WTC11 (cell line): ENCODE data around the gene FAM53A. TPM values are rescaled to one million over a fixed set of nuclear protein-coding genes. Genes with fewer than 3 reads are reported as not detected.

ENCODE experiments used
- ATF6 ChIP-seq: sonication (generic); formaldehyde crosslinking; IDR thresholded peaks from 2 replicates; pipeline ENCODE4 v1.8.1; 2023; ENCODE audit warnings: mild to moderate bottlenecking, missing genetic modification reagents
- CREB1 ChIP-seq: sonication (generic); formaldehyde crosslinking; IDR thresholded peaks from 2 replicates; pipeline ENCODE4 v1.8.0; 2023; ENCODE audit warnings: mild to moderate bottlenecking, missing genetic modification reagents
- E2F5 ChIP-seq: sonication (generic); formaldehyde crosslinking; IDR thresholded peaks from 2 replicates; pipeline ENCODE4 v1.8.1; 2022; ENCODE audit warnings: mild to moderate bottlenecking, moderate library complexity, missing genetic modification reagents
- EMX1 ChIP-seq: fragments of 250-450 bp; sonication (Bioruptor Pico); IDR thresholded peaks from 2 replicates; pipeline ENCODE4 v1.8.0; 2021; ENCODE audit warnings: mild to moderate bottlenecking
- ESRRA ChIP-seq: sonication (generic); formaldehyde crosslinking; IDR thresholded peaks from 2 replicates; pipeline ENCODE4 v1.8.1; 2022; ENCODE audit warnings: mild to moderate bottlenecking, missing genetic modification reagents, borderline replicate concordance
- FOXK1 ChIP-seq: sonication (generic); formaldehyde crosslinking; IDR thresholded peaks from 2 replicates; pipeline ENCODE4 v1.8.0; 2022; ENCODE audit warnings: mild to moderate bottlenecking, moderate library complexity, missing genetic modification reagents
- FOXP1 ChIP-seq: sonication (generic); formaldehyde crosslinking; IDR thresholded peaks from 2 replicates; pipeline ENCODE4 v1.8.0; 2022; ENCODE audit warnings: missing genetic modification reagents, mild to moderate bottlenecking, moderate library complexity, borderline replicate concordance
- FOXP4 ChIP-seq: sonication (generic); formaldehyde crosslinking; IDR thresholded peaks from 2 replicates; pipeline ENCODE4 v1.8.0; 2022; ENCODE audit warnings: mild to moderate bottlenecking, missing genetic modification reagents
- HMGXB4 ChIP-seq: sonication (generic); formaldehyde crosslinking; IDR thresholded peaks from 2 replicates; pipeline ENCODE4 v1.8.1; 2023; ENCODE audit warnings: mild to moderate bottlenecking, moderate library complexity, missing genetic modification reagents
- JUN ChIP-seq: sonication (generic); formaldehyde crosslinking; IDR thresholded peaks from 2 replicates; pipeline ENCODE4 v1.8.0; 2023; ENCODE audit warnings: mild to moderate bottlenecking, missing genetic modification reagents
- MXD4 ChIP-seq: fragments of 250-450 bp; sonication (Bioruptor Pico); IDR thresholded peaks from 2 replicates; pipeline ENCODE4 v1.8.0; 2021; ENCODE audit warnings: mild to moderate bottlenecking, moderate library complexity, borderline replicate concordance
- MYBL2 ChIP-seq: sonication (generic); formaldehyde crosslinking; IDR thresholded peaks from 2 replicates; pipeline ENCODE4 v1.8.1; 2023; ENCODE audit warnings: mild to moderate bottlenecking, moderate library complexity, missing genetic modification reagents
- NFATC4 ChIP-seq: fragments of 250-450 bp; sonication (Bioruptor Pico); IDR thresholded peaks from 2 replicates; pipeline ENCODE4 v1.9.0; 2021; ENCODE audit warnings: mild to moderate bottlenecking
- NFE2L1 ChIP-seq: sonication (generic); formaldehyde crosslinking; IDR thresholded peaks from 2 replicates; pipeline ENCODE4 v1.8.1; 2023; ENCODE audit warnings: missing genetic modification reagents
- OVOL2 ChIP-seq: fragments of 250-450 bp; sonication (Bioruptor Pico); IDR thresholded peaks from 2 replicates; pipeline ENCODE4 v1.9.0; 2021; ENCODE audit warnings: mild to moderate bottlenecking, borderline replicate concordance
- PREB ChIP-seq: sonication (generic); formaldehyde crosslinking; IDR thresholded peaks from 2 replicates; pipeline ENCODE4 v1.8.1; 2022; ENCODE audit warnings: mild to moderate bottlenecking, missing genetic modification reagents, moderate library complexity, borderline replicate concordance
- RELA ChIP-seq: sonication (generic); formaldehyde crosslinking; IDR thresholded peaks from 2 replicates; pipeline ENCODE4 v1.8.1; 2022; ENCODE audit warnings: missing genetic modification reagents, mild to moderate bottlenecking, borderline replicate concordance
- RORB ChIP-seq: fragments of 250-450 bp; sonication (Bioruptor Pico); IDR thresholded peaks from 2 replicates; pipeline ENCODE4 v1.9.0; 2021; ENCODE audit warnings: mild to moderate bottlenecking
- SMAD3 ChIP-seq: sonication (generic); formaldehyde crosslinking; IDR thresholded peaks from 2 replicates; pipeline ENCODE4 v1.8.0; 2022; ENCODE audit warnings: missing genetic modification reagents, mild to moderate bottlenecking, borderline replicate concordance
- TCF7 ChIP-seq: sonication (generic); formaldehyde crosslinking; IDR thresholded peaks from 2 replicates; pipeline ENCODE4 v1.8.0; 2022; ENCODE audit warnings: mild to moderate bottlenecking, low read depth, missing genetic modification reagents, moderate library complexity
- TEAD1 ChIP-seq: sonication (generic); formaldehyde crosslinking; IDR thresholded peaks from 2 replicates; pipeline ENCODE4 v1.8.0; 2022; ENCODE audit warnings: mild to moderate bottlenecking, missing genetic modification reagents
- TP53 ChIP-seq: sonication (generic); formaldehyde crosslinking; IDR thresholded peaks from 2 replicates; pipeline ENCODE4 v1.8.1; 2023; ENCODE audit warnings: mild to moderate bottlenecking, missing genetic modification reagents
- ZBTB21 ChIP-seq: sonication (generic); formaldehyde crosslinking; IDR thresholded peaks from 2 replicates; pipeline ENCODE4 v1.8.1; 2023; ENCODE audit warnings: mild to moderate bottlenecking, missing genetic modification reagents, borderline replicate concordance
- ZBTB43 ChIP-seq: sonication (generic); formaldehyde crosslinking; IDR thresholded peaks from 2 replicates; pipeline ENCODE4 v1.8.1; 2023; ENCODE audit warnings: mild to moderate bottlenecking, missing genetic modification reagents
- ZMAT4 ChIP-seq: fragments of 250-450 bp; sonication (Bioruptor Pico); IDR thresholded peaks from 2 replicates; pipeline ENCODE4 v1.9.0; 2021; ENCODE audit warnings: mild to moderate bottlenecking
- ZNF121 ChIP-seq: sonication (generic); formaldehyde crosslinking; IDR thresholded peaks from 2 replicates; pipeline ENCODE4 v1.8.0; 2023; ENCODE audit warnings: missing genetic modification reagents
- ZNF396 ChIP-seq: fragments of 250-450 bp; sonication (Bioruptor Pico); IDR thresholded peaks from 2 replicates; pipeline ENCODE4 v1.8.0; 2021; ENCODE audit warnings: mild to moderate bottlenecking, moderate library complexity, borderline replicate concordance
- ZNF512 ChIP-seq: sonication (generic); formaldehyde crosslinking; IDR thresholded peaks from 2 replicates; pipeline ENCODE4 v1.8.1; 2022; ENCODE audit warnings: missing genetic modification reagents, borderline replicate concordance
- total RNA-seq: library from RNA; stranded (reverse); gene quantifications from 3 replicates; pipeline ENCODE4 v1.2.3, GENCODE V29; 2021

FAM53A gene
- total RNA-seq, 1 experiment from 2014 or later, result 2.9 TPM

GRCh38 chr4:1712216-1713002 is 28.3 kb upstream of the FAM53A start, which contains the start of gene SLBP (continued):
- TF ChIP-seq HMGXB4 (CRISPR knock-in tag) (no peak; the same call in none of the 2 replicates), ESRRA (CRISPR knock-in tag) (no peak), FOXK1 (CRISPR knock-in tag) (peak; percentile 68; the same call in 1 of the 2 replicates), NFE2L1 (CRISPR knock-in tag) (no peak; the same call in 1 of the 2 replicates), CREB1 (CRISPR knock-in tag) (no peak), TCF7 (CRISPR knock-in tag) (no peak; the same call in 1 of the 2 replicates), JUN (CRISPR knock-in tag) (0 out of 2 replicates have a peak, but pooled peaks have one; percentile 4), ZNF396 (CRISPR knock-in tag) (no peak), OVOL2 (CRISPR knock-in tag) (no peak), ZMAT4 (CRISPR knock-in tag) (no peak), ZBTB43 (CRISPR knock-in tag) (no peak), NFATC4 (CRISPR knock-in tag) (no peak), E2F5 (CRISPR knock-in tag) (peak; percentile 97), ZNF121 (CRISPR knock-in tag) (no peak), RELA (CRISPR knock-in tag) (no peak), ATF6 (0 out of 2 replicates have a peak, but pooled peaks have one; percentile 57), FOXP1 (CRISPR knock-in tag) (peak; percentile 30; the same call in 1 of the 2 replicates), ZBTB21 (CRISPR knock-in tag) (no peak), FOXP4 (no peak; the same call in 1 of the 2 replicates), SMAD3 (peak; percentile 43; the same call in 1 of the 2 replicates), TEAD1 (CRISPR knock-in tag) (peak; percentile 34), MYBL2 (CRISPR knock-in tag) (peak; percentile 89), PREB (CRISPR knock-in tag) (peak; percentile 50; the same call in 1 of the 2 replicates), TP53 (CRISPR knock-in tag) (no peak; the same call in 1 of the 2 replicates), MXD4 (CRISPR knock-in tag) (no peak), RORB (CRISPR knock-in tag) (no peak), ZNF512 (CRISPR knock-in tag) (no peak), EMX1 (CRISPR knock-in tag) (no peak)
